Stimulated activated CD4-positive, alpha-beta T cell treated with anti-CD3 and anti-CD28 coated beads, Interleukin-15, amount 100 ng/mL, for 24 hours (primary cell): ENCODE data around the gene MPHOSPH8.
"Not testable (repeated sequence)": the region's sequence is repeated elsewhere in the genome, so short reads cannot be mapped to it uniquely, and the experiment has no call there.

Experiments used
- DNase-seq: peaks from one replicate; pipeline ENCODE4 v3.0.0-alpha.2; 2020

Gene MPHOSPH8

DNA sequence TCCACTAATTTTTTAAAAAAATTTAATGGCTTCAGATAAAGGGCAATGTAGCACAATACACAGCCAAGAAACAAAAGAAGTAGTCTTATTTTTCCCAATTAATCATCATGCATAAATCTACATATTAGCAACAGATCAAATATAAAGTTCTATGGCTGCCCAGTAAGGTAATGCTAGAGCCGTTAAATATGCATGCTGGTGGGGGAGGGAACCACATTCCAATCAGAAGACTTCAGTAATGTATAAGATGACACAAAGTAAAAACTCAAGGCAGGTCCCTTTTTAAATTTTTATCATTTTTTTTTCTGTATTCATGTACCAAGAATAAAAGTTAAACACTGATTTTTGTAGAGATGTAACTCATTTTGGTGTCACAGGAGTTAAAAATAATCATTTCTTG is 62.0 kb downstream of the MPHOSPH8 start:
- no peak for DNase-seq

DNA sequence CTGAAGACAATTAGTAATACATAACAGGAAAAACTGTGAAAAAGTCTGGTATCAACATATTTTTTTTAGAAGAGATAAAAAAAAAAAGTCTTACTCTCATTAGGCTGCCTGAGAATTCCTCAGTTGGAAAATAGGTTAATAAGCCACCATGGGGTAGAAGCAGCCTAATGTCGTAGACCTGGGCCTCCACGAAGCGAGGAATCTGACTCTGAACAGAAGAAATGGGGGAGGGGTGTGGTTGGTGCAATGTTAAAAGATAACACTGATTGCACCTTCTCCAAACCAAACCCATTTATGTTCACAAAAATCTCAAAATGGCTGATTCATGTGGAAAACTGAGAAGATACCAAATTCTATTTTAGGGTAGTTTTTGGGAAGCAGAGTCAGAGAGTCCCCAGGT is 62.4 kb downstream of the MPHOSPH8 start:
- no peak for DNase-seq

DNA sequence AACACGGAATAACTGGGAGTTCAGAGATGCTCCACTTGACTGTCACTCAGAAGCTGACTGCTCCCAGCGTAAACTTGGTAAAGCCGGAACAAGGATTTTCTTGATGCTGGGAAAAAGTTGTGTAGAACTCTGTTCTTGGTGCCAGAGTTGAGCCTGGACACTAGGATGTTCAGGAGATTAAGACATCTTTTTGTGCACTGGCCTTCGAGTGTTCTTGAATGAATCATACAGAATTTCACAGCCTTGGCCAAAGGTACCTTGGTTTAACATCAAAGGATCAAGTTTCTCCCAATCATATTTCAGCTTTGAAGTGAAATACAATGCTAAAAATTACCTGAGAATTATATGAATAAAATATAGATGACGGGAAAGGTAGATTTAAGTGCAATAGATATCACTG is 67.5 kb downstream of the MPHOSPH8 start:
- not testable (repeated sequence) for DNase-seq

DNA sequence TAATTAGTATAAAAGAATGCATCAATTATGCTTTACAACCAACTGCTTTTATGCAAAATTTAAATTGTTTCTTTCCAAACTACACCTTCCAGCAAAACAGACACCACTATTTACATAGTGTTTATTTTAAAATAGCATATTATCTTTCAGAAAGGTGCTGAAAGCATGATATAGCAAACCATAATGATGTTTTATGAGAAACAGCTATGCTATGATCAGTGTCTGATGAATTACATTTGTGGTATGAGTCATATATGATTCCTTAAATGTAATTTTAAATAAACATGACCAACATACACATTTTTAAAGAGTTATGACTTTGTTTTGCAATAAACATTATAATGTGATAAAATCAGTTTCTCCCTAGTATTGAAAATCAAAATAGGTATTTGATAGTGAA is 68.2 kb downstream of the MPHOSPH8 start:
- not testable (repeated sequence) for DNase-seq

DNA sequence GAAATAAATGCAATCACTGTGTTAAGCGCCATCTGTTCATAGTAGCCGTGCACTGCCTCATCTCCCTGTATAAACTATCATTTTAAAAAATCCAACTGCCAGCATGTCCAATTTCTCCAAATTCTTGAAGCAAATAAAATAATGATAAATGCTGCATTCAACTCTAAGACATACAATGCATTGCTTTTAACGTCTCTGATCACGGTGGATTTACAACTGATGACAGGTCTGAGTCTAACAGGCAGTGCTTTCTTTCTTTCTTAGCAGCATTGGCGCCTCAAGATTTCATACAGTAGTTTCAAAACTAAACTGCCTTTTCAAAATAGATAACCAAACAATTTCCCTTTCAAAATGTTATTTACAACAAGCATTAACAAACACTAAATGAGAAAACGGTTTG is 70.8 kb downstream of the MPHOSPH8 start:
- DNase-seq: not testable (repeated sequence)

DNA sequence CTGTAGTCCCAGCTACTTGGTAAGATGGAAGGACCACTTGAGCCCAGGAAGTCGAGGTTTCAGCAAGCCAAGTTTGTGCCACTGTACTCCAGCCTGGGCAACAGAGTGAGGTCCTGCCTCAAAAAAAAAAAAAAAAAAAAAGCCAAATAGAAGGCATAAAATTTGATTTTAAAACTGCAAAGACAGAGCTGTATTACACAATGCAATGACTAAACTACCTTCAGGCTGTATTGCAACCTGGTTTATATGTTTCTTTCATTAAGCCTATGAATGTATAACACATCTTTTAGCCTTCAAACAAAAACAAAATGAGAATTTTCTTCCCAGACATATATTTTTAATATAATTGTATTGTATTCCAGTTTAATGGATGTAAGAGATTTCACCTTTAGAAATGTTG is 75.6 kb downstream of the MPHOSPH8 start:
- DNase-seq: not testable (repeated sequence)

DNA sequence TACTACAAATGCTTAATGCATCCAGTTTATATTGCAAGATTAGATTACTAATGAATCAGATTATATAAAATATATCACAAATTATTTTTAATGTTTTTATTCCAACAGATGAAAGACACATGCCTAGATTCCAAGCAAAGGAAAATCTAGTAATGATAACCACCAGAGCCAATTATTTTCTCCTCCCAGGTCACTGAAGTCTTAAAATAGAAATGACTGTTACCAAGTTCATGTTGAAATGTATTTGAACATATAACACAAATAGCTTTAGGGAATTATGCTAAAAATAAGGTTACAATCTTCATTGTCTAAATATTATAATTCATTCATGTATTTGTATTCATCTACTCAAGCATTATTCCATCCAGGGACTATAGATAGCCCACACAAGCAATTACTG is 76.3 kb downstream of the MPHOSPH8 start:
- DNase-seq: not testable (repeated sequence)

DNA sequence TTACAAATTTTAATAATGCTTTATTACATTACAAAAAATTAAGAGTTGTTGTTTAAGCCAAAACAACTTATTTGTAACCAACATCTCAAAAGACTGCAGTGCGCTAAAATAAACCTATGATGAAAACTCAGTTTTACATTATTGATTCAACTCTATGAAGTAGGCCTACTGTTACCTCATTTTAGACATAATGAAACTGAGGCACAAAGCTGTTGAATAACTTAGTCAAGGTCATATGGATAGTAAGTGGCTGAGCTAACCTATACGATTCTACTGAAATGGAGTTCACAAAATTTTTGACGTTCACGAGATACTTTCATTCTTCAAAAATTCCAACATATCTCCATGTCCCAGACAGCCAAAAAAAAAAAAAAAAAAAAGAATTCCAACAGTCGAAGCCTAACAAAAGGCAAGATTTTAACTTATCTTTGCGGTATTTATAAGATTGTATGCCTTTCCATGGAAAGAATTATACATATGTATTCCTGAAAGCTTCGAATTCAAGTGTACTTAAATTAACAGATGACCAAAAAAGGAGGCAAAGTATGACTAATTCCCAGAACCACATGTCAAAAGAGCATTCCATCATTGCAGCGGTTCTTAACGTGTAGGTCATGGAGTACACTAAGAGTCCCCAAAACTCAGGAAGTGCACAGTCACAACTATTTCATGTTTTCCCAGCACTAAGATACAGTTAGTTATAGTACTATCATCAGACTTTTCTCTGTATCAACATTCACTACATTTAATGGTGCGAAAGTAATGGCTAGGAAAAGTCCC is 79.9 kb downstream of the MPHOSPH8 start:
- no peak for DNase-seq

DNA sequence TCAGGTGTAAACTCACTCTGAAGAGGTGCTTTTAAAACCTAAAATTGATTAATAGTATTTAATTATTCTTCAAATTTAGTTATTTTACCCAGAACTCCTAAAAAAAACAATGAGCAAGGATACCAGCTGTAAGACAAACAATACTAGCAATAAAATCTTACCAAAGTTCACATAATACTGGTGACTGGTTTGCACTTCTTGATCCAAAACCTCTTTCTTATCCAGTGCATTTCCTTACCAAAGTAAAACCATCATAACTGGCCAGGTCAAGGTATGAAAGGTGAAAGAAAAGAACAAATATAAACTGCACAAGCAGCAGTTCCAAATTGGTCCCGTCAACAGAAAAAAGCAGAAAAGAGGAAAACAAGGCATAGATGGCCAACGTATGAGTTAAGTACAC is 86.6 kb downstream of the MPHOSPH8 start:
- DNase-seq: no peak
